Ovary (tissue), 9 donors: ENCODE data around the gene RNF208. TPM values are rescaled to one million over a fixed set of nuclear protein-coding genes. Genes with fewer than 3 reads are reported as not detected.
A peak's percentile ranks its signal among the peaks of the same experiment; 100 is the strongest.

Experiments used
- DNase-seq, 5 donors: peaks; one replicate each; pipeline ENCODE4 v3.0.0-alpha.2; 2019 to 2020
- H3K27ac ChIP-seq, 2 donors: fragments of 200-600 bp; one replicate each; pipeline versions ENCODE4 v1.5.1 to v1.8.0; 2019 to 2022
- H3K27me3 ChIP-seq: fragments of 200-600 bp; one replicate; pipeline ENCODE4 v1.8.0; 2022
- H3K36me3 ChIP-seq: fragments of 200-600 bp; sonication (generic); one replicate; pipeline ENCODE4 v1.5.1; 2019
- H3K4me1 ChIP-seq: one replicate; pipeline ENCODE4 v1.8.1; 2013; ENCODE audit warnings: mild to moderate bottlenecking, moderate library complexity; ENCODE audit not compliant: insufficient read depth
- H3K4me3 ChIP-seq: fragments of 200-600 bp; sonication (generic); one replicate; pipeline ENCODE4 v1.5.1; 2017
- H3K9me3 ChIP-seq, 2 donors: fragments of 200-600 bp in 1 of 2; sonication (generic) in 1 of 2; one replicate each; pipeline versions ENCODE4 v1.5.1 to v1.8.1; 2013 to 2019; ENCODE audit warnings: mild to moderate bottlenecking in 1 of 2, moderate library complexity in 1 of 2
- CTCF ChIP-seq, 3 donors: fragments of 450-650 bp in 2 of 3; fragments of 200-600 bp in 1 of 3; IDR thresholded peaks; one replicate each; pipeline versions ENCODE4 v1.5.1 to v1.8.0; 2016 to 2022; ENCODE audit warnings: antibody characterized with exemption in 3 of 3, mild to moderate bottlenecking in 1 of 3
- EP300 ChIP-seq: sonication (generic); formaldehyde crosslinking; IDR thresholded peaks from one replicate; pipeline ENCODE4 v1.6.1; 2017; ENCODE audit warnings: antibody characterized with exemption
- POLR2A ChIP-seq: fragments of 450-650 bp; IDR thresholded peaks from one replicate; pipeline ENCODE4 v1.6.1; 2017; ENCODE audit warnings: antibody characterized with exemption, mild to moderate bottlenecking, moderate library complexity
- WGBS, 3 donors: extraction: QIAGEN DNeasy Blood & Tissue Kit in 1 of 3; methylation state at CpG; one replicate each; pipeline versions ENCODE4 v1.1.5 to v1.1.7; 2013 to 2017; 5-methylcytosine and 5-hydroxymethylcytosine counted together
- intact Hi-C, 4 donors: fragments of 100-400 bp; cut with DNase I; formaldehyde crosslinking; loops; one replicate each; pipeline versions ENCODE4 v1.11.0 to v1.15.1; 2022 to 2023
- polyA plus RNA-seq, 2 donors: library from polyadenylated mRNA; stranded (reverse); fragments of 200-250 nt in 1 of 2; fragments of 350-450 nt in 1 of 2; fragmentation: Illumina TruSeq in 1 of 2; extraction: RNeasy Lipid Tissue Mini Kit (QIAGEN cat#74804) in 1 of 2; gene quantifications; one replicate each; pipeline ENCODE4 v1.2.3, GENCODE V29; 2013 to 2014
- total RNA-seq, 7 donors: library from RNA; depleted of rRNA in 2 of 7; stranded (reverse); fragments of >200 nt in 2 of 7; fragmentation: NEBNext Ultra II Directional in 3 of 7; extraction: Animal tissue kit (Norgen Biotek cat#: 25700) in 3 of 7; gene quantifications; one replicate each; pipeline versions ENCODE4 v1.1.0 to v1.2.4, GENCODE V29; 2016 to 2023
- donor health status: DM: no; HTN: no; CAD: no; lungs with moderate emphysema.
- donor health status: DM: no; HTN: no; CAD: no.
- donor health status: Bipolar disorder and iron deficiency.
- donor health status: DM: yes; HTN: yes; CAD: no.
- donor health status: DM: no; HTN: no; CAD: no.
- donor health status: DM: yes; HTN: yes; CAD: no.

Gene RNF208
- total and polyA plus RNA-seq, 9 donors, result 0.92 to 6.5 (median 3.1) TPM; not detected in 2

GRCh38 chr9:137187386-137187785 lies 34.7 kb downstream of the RNF208 start:
- H3K4me1 ChIP-seq, result peaks cover 19% of the 10 kb centered on the region

DNA sequence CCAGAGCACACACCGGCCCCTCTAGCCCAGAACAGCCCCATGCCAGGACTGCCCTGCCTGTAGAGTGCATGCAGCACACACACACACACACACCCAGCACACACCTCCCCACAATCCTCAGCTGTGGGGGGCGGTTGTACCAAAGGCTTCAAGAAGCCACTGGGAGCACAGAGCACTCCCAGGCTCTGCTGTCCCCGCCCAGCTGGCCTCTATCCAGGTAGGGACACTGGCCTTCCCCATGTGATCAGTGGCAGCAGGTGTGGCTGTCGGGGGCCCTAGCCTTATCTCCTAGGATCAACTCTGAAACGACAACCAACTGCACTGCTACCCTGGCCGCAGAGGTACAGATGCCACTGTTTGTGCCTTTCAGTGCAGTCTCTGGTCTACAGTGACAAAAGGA lies 35.7 kb downstream of the RNF208 start:
- Histone ChIP-seq H3K27me3 (no peaks in the 10 kb centered on the region), H3K9me3 (no peaks in the 10 kb centered on the region), H3K4me1 (peaks cover 19% of the 10 kb centered on the region), H3K36me3 (no peaks in the 10 kb centered on the region), H3K27ac (no peak overlapping the region), H3K4me3 (no peak overlapping the region)
- no peak for DNase-seq
- intact Hi-C loops, result no loop called here
- TF ChIP-seq POLR2A (no peak), EP300 (no peak), CTCF (IDR thresholded peaks at IDR 0.05) (no peak)
- 56 to 76% (median 73%) methylated on average over 5 to 6 of the region's 6 CpGs for WGBS, 3 donors

More at GRCh38 chr9:137187386-137187785, 34.7 kb downstream of the RNF208 start:
- intact Hi-C loops, result no loop called here
- no peak for TF ChIP-seq EP300
- TF ChIP-seq POLR2A, result no peak
- TF ChIP-seq CTCF (IDR thresholded peaks at IDR 0.05), result no peak
- Histone ChIP-seq H3K27ac (no peak overlapping the region), H3K4me3 (peak overlapping the region; percentile 98), H3K27me3 (no peaks in the 10 kb centered on the region), H3K9me3 (no peaks in the 10 kb centered on the region), H3K36me3 (no peaks in the 10 kb centered on the region)
- no peak for DNase-seq
- WGBS, 3 donors, result 77 to 87% (median 82%) methylated on average over 15 of the region's 15 CpGs

- intact Hi-C loops, result no loop called here
- no peaks in the 10 kb centered on the region for H3K36me3 ChIP-seq
- no peaks in the 10 kb centered on the region for H3K9me3 ChIP-seq
- TF ChIP-seq CTCF (IDR thresholded peaks at IDR 0.05), result no peak
- no peak for TF ChIP-seq EP300
- no peak for TF ChIP-seq POLR2A
- peaks cover 19% of the 10 kb centered on the region for H3K4me1 ChIP-seq
- DNase-seq, result no peak
- 88 to 95% (median 92%) methylated on average over 19 of the region's 19 CpGs for WGBS, 3 donors
- H3K27ac ChIP-seq, result no peak overlapping the region
- no peak overlapping the region for H3K4me3 ChIP-seq
- no peaks in the 10 kb centered on the region for H3K27me3 ChIP-seq
Observed at GRCh38 chr9:137185921-137186320, 36.1 kb downstream of the RNF208 start.

DNA sequence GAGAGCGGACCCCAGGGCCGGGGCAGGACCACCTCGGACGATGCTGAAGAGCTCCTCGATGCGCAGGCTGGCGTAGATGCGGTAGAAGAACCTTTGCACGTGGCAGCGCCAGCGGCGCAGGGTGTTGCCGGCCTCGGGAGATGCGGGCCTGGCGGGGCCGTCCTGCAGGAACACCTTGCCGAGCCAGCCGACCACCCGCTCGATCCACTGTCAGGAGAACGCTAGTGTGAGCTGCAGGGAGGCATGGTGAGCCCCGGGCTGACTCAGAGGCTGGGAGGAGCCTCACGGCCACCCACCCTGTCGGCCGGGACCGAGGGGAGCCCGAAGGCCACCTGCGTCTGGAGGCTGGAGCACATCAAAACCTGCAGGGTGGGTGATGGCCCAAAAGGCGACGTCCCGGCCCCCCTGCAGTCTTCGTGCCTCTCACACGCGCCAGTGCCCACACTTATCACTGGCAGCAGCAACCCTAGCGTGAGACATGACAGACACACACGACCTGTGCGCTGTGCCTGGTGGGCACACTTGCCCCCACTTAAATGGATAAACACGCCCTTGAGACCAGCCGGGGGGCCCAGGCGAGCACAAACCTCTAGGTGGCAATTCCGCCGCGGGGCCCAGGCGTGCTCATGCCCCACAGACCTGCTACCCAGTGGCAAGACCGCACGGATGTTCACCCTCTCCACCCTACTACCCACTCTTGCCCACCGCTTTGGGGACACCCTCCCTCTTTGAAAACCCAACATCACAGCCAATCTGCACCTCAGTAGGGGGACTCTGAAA lies 37.0 kb downstream of the RNF208 start:
- TF ChIP-seq EP300, result no peak
- no peak for TF ChIP-seq POLR2A
- no peak for TF ChIP-seq CTCF (IDR thresholded peaks at IDR 0.05)
- intact Hi-C loops, result no loop called here
- no peak overlapping the region for H3K27ac ChIP-seq
- H3K4me3 ChIP-seq, result no peak overlapping the region
- H3K9me3 ChIP-seq, result no peaks in the 10 kb centered on the region
- peaks cover 19% of the 10 kb centered on the region for H3K4me1 ChIP-seq
- no peaks in the 10 kb centered on the region for H3K27me3 ChIP-seq
- DNase-seq, result no peak
- no peaks in the 10 kb centered on the region for H3K36me3 ChIP-seq
- 86 to 92% (median 87%) methylated on average over 48 of the region's 48 CpGs for WGBS, 3 donors
